ENCODE measurements around the gene ZBTB4.

The ZBTB4 gene

DNA sequence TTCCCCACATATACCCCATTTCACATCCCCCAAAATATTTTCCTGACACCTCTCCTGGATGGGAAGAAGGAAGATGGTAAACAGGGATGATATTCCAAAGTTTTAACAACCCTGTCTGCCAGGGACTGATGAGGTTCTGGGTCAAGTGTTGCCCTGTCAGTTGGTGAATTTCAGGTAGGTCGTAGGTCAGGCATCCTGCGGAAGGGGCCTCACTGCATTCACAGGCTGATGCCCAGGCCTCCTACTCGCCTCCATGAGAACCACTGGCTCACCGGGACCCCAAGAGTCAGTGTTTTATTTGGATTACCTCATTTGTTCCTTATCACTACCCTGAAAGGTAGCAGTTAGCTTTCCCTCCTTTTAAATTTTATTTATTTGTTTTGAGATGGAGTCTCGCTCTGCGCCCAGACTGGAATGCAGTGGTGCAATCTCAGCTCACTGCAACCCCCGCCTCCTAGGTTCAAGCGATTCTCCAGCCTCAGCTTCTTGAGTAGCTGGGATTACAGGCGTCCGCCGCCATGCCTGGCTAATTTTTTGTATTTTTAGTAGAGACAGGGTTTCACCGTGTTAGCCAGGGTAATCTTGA lies 10.5 kb downstream of the ZBTB4 start:
- no peak for DNase-seq

DNA sequence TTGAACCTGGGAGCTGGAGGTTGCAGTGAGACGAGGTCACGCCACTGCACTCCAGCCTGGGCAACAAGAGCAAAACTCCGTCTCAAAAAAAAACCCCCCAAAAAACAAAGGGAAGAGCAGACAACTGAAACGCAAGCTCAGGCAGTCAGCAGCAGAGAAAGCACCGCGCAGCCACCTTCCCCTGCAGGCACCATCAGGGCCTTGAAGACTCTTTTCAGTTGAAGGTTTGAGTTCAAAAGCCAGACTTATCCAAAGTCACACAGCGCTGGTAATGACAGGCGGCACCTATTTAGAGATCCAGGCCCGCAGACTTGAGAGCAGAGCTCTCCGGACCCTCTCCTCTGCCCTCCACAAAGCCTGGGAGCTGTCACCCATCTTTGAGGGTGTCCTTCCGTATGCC lies 11.1 kb downstream of the ZBTB4 start:
- no peak for DNase-seq

DNA sequence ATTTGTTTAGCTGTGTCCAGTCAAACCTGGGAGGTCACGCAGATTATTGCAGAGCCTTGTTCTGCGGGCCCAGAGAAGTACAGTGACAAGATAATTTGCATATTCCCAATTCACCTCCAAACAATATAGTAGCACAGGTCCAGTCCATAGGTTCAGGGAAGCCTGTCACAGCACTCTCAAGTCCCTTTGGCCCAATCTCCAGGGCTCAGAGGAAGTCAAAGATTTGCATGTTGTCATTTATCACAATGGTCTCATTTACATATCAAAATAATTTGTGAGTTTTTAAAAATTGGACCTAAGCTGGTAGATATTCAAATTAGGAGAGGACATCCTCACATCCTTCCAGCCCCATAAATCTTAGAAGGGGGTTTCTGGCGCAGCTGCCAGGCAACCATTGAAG lies 11.9 kb downstream of the ZBTB4 start:
- DNase-seq, result no peak

DNA sequence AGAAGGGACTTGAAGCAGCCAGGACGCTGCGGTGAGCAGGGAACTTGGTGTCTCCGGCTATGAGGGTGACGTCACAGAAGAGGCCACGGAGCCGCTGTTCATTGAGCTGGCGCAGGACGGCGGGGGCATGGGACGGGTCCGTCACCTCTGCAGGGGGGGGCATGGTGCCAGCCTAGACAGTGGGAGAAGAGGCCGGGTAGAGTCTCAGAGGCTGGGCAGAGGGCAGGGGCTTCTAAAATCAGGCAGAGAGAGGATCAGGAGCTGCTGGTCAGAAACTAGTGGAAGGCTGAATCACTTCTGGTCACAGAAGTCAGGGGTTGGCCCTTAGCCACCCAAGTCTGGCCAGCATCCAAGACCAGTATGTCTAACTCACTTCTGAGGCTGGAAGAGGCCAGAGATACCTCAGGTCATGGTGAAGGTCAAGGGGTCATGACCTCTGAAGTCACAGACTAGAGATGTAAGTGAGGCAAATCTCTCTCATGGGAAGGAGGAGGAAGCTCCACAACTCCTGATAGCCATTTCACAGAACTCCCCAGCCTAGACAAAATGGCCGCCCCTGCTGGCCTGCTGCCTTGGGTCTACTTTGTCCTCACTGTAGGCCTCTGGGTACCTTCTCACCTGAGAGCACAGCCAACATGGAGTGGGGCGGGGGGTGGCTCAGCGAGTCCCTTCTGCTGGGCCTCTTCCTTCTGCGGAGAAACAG lies 12.6 kb downstream of the ZBTB4 start:
- DNase-seq, result no peak

DNA sequence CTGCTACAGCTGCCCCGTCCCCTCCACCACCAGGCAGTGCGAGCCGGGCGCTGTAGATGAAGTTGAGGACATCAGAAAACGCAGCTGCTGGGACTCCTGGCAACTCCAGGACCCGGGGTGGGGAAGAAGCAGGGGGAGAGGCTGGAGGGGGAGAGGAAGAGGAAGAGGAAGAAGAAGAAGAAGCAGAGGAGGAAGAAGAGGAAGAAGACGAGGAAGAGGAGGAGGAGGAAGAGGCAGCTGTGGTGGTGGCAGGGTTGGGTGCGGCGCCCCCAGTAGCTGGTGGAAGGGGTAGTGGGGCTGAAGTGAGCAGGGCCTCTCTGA lies 13.2 kb downstream of the ZBTB4 start:
- no peak for DNase-seq

DNA sequence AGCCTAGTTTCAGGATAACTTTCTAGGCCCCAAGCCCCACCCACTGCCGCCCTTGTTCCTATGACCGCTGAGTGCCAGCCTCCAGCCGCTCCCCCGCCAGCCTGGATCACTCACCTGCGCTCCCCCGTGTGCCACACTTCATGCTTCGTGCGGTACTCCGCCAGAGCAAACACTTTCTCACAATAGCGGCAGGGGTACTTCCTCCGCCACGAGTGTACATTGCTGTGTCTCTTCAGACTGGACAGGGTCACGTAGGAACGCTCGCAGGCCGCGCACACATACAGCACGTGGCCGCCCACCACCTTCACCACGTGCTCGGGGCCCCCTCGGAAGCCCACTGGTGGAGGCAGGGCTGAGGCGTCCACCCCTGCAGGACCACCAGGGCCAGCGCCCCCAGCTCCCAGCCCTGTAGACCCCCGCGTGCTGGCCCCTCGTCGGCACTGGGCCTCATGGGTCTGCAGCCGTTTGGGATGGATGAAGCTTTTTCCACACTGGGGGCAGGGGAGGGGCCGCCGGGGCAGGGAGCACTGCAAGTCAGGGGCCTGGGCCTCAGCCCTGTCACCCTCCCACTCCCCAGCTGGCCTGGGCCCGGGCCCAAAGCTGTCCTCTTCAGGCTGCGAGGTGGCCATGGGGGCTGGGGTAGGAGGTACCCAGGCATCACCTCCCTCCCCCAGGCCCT lies 13.7 kb downstream of the ZBTB4 start:
- no peak for DNase-seq

DNA sequence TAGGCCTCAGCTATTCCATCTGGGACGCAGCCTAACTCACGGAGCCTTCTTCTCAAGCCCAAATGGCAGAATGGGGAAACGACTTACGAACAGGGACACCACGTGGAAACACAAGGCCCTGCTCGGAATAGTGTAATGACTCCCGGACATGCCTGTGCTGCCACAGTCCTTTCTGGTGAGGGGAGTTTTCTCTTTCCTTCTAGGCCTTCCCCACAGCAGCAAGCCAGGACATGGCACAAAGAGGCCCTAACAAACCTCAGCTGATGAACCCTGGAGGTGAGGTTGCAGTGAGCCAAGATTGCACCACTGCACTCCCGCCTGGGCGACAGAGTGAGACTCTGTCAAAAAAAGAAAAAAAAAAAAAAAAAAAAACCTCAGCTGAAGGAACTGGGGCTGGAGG lies 15.3 kb downstream of the ZBTB4 start:
- DNase-seq, result no peak

DNA sequence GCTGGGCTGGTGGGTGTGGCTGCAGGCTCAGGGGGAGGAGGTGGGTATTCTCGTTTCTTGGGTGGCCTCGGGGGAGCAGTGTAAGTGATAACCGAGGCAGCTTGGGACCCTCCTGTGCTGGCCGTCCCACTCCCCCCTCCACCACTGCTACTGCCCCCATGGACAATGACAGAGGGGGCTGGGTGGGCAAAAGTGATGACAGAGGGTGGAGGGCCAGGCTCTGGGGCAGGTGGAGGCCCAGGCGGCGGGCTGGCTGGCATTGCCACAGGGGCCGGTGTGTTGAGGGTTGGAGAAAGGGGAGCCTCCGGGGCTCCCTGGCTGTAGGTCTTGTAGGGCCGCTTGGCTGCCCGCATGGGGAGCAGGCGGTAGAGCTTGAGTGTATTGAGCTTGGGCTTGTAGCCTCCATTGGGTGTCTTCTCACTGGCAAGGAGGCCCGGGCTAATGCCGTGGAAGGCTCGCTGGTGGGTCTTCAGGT lies 16.0 kb downstream of the ZBTB4 start:
- no peak for DNase-seq

DNA sequence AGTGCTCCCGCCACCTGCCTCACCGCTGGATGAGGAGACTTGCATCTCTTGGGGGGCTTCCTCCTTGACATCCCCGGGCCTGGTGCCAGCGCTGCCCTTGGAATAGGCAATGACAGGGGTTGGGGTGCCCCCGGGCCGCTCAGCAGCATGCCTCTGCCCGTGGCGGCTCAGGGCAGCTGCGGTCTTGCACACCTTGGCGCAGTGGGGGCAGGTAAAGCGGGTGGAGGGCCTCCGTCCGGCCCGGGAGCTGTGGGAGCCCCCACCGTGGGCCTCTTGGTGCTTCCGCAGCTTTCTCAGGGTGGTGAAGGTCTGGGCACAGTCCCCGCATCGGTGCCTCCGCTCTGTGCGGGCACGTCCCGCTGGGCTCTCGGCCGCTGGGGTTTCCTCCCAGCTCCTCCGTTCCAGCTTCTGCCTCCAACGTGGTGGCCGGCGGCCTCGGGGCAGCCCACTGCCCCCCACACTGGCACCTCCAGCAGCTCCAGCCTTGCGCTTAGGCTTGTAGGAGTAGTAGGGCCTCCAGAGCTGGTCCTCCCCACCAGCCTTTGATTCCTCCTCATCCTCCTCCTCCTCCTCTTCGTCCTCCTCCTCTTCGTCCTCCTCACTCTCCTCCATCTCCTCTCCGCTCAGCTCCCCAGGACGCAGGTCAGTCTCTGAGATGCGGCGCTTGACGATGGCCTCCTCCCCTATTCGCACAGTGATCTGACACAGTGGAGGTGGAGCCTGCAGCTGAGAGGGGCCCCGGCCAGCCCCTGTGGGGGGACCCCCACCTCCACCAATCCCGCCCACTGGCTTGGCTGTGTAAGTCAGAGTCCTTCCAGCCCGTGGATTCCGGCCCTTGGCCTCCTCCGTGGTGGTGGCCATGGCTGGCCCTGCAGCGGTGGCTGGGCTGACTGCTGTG lies 16.7 kb downstream of the ZBTB4 start:
- no peak for DNase-seq

DNA sequence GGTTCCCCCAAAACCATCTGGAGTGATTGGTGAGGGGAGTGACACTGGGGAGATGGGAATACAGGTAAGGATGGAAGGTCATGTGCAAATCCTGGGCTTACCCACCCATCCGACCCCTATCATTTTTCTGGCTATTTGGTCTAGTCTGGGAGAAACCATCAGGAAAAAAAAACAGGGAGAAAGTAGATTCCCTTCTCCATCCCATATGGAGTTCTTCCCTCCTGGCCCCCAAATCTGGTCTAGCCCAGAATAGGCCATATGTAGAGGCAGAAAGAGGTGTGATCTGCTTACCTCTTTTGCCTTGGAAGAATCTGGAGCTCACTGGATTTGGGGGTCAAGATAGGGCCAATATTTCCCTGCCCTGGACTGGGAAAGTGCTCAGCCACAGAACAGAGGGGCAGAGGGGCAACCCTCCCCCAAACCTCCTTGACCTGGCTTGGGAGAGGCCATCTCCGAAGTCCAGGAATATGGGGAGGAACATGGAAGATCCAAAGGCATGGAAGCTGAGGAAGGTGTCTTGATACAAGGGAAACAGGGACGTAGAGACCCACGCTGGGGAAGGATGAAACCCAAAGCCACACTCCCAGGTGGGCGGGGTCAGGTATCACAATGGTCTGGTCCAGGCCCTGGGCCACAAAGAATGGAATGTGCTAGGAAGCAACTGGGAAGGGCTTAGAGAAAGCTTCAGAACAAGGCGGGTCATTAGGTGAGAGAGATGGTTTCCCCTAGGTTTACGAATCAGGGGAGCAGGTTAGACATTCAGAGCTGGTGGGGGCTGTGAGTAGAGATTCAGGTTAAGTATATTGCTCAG lies 18.4 kb downstream of the ZBTB4 start:
- no peak for DNase-seq

DNA sequence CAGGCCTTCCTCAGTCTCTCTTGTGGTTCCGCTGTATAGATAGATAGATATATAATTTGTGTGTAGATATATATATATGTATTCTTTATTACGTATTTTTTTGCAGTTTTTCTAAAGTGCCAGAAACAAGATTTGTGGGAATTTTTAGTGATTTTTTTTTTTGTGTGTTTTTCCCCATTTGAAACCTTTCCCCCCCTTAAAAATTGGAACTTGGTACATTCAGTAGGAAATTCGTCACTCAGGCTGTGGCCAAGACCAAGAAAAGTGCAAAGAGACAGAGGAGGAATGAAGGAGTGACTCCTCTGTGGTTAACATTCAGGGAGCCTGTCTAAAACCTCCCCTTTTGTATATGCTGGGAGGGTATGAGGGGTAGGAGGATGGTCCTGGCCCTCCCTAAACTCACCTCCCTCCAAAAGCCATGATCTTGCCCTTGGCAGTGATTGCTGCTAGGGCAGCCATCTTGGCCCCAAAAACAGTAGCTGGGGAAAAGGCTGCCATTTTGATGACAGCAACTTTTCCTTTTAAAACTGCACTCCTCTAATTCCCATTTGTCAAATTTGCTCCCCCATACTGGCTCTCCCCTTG lies 19.4 kb downstream of the ZBTB4 start:
- DNase-seq, result no peak

DNA sequence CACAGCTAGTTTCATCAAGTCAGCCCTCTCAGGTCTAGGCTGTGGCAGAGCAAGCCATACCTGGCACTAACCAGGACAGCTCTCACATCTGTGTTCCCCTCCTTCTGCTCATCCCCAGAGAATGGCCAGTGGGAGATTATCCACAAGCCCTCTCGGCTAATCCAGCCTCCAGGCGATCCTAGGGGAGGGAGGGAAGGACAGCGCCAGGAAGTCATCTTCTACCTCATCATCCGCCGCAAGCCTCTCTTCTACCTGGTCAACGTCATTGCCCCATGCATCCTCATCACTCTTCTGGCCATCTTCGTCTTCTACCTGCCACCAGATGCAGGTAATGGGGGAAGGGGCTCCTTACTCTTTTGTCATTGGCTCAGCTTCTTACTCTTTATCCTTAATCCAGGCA lies 31.0 kb downstream of the ZBTB4 start:
- no peak for DNase-seq

DNA sequence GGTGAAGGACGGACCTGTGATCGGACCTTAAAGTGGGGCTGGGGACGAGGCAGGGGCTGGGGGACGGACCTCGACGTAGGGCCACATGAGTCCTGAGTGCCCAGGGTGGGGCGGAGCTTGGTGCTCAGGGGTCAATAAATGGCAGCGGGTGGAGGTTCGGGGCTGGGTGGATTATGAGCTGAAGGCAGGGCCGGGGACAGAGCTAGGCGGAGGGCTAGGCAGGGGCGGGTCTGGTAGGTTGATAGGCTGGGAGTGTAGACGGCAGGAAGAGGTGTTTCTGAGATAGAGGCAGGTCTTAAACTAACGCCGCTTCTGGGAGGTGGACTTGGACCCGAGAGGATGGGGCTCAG lies 33.8 kb downstream of the ZBTB4 start:
- no peak for DNase-seq

DNA sequence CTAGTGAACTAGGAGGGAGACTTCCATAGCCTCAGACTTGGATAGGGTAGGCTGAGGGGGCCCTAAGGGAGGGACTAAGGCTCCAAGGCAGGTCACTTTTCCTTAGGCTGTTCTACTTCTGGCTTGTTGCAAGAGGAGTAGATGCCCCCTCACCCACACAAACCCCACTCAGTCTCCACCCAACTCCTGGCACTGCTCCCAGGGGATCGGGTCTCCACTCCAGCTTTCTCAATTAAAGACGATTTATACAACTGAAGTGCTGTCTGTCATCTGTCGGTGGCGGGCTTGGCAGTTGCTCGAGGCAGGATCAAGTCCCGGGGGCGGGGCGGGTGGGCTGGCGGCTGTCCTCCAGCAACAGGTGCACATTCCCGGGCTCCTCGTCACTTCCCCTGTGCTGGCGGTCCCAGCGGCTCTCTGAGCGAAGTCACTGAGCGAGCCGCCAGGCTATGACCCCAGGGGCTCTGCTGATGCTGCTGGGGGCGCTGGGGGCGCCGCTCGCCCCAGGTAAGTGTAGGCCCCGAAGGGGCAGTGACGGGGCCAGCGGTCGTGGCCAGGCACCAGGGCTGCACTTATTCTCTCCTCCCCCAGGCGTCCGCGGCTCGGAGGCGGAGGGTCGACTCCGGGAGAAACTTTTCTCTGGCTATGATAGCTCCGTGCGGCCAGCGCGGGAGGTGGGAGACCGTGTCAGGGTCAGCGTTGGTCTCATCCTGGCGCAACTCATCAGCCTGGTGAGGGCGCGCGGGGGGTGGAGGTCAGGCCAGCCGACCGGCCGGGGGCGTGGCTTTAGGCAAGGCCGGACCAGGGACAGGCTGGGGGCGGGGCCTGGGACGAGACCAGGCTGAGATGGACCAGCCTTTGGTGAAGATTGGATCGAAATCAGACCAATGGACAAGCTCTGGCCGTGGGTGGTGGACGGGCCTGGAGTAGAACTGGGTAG lies 34.5 kb downstream of the ZBTB4 start, which contains the start of gene CHRNB1:
CHRNB1 (plus strand) TSS at position 380 of the 937 bp plus-strand sequence; CDS start at position 447, 67 bp downstream.
- no peak for DNase-seq

DNA sequence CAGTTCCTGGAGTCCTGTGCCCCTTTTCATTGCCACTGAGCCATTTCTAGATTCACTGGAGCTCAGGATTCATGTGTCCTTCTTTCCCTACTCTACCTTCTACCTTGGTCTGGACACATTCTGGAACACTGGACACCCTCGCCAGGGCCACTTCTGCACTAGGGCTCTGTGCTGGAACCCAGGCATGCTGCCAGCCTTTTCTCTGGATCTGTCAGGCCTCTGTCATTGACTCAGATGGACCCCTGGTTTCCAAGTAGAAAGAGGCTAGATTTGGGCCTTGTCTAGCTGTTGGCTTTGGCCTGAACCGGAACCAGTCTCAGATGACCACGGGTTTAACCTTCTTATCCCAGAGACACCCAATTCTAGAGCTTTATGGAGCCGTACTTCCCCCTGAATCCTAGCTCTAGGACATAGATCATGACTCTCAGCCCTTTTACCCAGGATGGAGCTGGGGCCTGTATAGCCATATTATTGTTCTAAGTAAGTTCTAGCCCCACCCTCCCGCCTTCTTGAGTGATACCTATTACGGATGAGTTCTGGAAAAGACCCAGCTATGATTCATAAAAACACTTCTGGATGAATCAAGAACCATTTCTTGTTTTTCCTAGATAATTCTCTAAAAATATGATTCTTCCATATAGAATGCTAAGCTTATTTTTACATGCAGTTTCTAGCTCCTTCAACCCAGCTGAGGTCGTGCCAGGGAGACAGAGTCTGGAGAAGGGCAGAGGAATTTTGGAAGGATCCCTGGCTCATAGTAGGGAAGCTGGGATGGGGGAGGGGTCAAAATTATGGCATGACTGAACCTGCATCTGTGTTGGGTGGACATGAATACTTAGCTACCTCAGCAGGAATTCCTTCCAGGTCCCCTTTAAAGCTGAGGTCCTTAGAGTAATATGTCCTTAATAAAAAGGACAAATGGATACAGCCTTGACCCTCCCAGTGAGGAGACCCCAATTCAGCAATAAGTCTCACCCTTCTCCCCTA lies 35.6 kb downstream of the ZBTB4 start:
- DNase-seq, result no peak

DNA sequence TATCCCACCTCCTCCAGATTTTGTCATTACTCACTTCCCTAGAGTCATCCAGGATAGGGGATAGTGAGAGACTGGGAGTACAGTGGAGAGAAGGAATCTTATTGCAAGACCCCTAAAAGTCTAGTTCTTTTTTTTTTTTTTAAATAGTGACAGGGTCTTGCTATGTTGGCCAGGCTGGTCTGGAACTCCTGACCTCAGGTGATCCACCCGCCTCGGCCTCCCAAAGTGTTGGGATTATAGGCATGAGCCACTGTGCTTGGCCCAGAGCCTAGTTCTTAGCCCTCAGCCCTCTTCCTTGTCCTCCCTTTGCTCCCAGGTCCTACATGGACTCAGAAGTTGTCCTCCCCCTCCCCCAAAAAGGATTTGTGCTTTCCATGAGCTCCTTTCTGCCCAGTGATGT lies 37.3 kb downstream of the ZBTB4 start:
- no peak for DNase-seq

DNA sequence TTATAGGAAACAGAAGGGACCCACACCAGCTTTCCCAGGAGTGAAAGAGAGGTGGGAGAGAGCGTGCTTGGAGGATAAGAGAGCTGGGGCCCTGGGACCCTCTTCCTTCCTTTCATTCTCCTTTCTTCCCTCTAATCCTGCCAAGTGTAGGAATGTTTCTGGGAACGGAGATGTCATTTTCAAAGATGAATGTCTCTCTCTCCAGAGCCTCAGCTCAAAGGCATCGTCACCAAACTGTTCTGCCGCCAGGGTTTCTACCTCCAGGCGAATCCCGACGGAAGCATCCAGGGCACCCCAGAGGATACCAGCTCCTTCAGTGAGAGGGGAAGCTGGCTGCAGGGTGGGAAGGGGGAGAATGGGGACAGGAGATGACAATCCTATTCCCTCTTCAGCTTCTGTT lies 38.2 kb downstream of the ZBTB4 start:
- DNase-seq, result no peak

DNA sequence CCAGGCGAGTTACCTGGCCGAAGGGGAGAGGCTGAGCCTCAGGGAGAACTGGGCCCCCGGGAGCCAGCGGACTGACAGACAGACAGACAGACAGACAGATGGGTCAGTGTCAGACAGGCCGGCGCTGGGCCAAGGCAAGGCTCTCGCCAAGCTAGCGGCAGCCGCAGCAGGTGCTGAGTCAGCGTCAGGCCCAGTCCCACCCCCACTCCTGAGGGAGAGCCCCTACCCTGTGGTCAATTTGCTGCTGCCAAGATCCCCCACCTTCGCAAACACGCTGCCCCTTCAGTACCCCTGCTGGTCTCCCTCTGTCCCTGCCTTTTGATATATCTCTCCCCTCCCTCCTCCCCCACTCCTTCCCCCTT lies 38.6 kb downstream of the ZBTB4 start:
- no peak for DNase-seq

DNA sequence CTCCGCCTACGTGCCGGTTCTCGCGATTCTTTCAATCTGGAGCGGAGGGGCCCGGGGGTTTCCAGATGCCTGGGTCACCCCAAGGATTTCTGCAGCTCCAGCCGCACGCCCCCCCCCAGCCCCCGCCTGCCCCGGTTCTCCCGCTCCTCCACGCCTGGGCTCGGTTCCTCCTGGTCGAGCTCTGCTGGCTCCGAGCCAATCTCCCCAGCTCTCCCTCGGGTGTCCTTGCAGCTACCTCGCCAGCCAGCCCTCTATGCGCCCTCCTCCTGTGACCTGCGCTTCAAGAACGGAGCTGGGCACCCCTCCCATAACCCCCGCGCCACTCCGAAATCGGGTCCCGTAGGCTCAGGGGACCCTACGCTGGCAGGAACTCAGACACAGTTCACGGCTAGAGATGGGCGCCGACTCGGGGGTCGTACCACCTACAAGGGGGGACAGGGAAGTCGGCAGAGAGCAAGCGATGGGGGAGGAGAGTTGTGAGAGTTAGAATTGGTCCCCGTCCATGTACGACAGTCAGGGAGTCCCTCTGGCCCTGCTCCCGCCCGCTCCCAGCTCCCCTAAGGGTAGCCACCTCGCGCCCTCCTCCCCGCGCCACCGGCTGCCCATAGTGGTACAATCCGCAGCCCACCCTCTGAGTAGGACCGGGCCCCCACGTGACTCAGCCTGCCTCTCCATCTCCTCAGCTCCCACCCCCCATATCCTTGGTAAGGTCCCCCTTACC lies 39.2 kb downstream of the ZBTB4 start:
- no peak for DNase-seq
